ENCODE data around the gene EDA. TPM values are rescaled to one million over a fixed set of nuclear protein-coding genes. Genes with fewer than 3 reads are reported as not detected.

The EDA gene
- total RNA-seq, 1 donor from 2014 or later = 6.1 TPM

- DNase-seq (ENCODE audit: extremely low spot score in 2 of 2) = peak in 1 of 2 donors; percentile 58
- no peak overlapping the region for H3K4me3 ChIP-seq
- no peaks in the 10 kb centered on the region for H3K27me3 ChIP-seq
- H3K27ac ChIP-seq = no peak overlapping the region
- no peaks in the 10 kb centered on the region for H3K4me1 ChIP-seq
- H3K36me3 ChIP-seq = no peaks in the 10 kb centered on the region
- TF ChIP-seq POLR2A (IDR thresholded peaks at IDR 0.05) = no peak
- no peak for TF ChIP-seq CTCF (IDR thresholded peaks at IDR 0.05)
- no peak for TF ChIP-seq POLR2AphosphoS5 (IDR thresholded peaks at IDR 0.05; ENCODE audit: insufficient read depth in 1 of 2, low read depth in 1 of 2)
- no peaks in the 10 kb centered on the region for H3K9me3 ChIP-seq
- intact Hi-C loops (cut with DNase I) = no loop called here
Measured at GRCh38 chrX:70033348-70034051, 417.6 kb downstream of the EDA start.

- Histone ChIP-seq H3K9me3 (no peaks in the 10 kb centered on the region), H3K36me3 (no peaks in the 10 kb centered on the region), H3K4me3 (no peak overlapping the region), H3K27me3 (no peaks in the 10 kb centered on the region), H3K27ac (no peak overlapping the region), H3K4me1 (no peaks in the 10 kb centered on the region)
- TF ChIP-seq CTCF (IDR thresholded peaks at IDR 0.05) = no peak
- TF ChIP-seq POLR2AphosphoS5 (IDR thresholded peaks at IDR 0.05; ENCODE audit: insufficient read depth in 1 of 2, low read depth in 1 of 2) = no peak
- no peak for TF ChIP-seq POLR2A (IDR thresholded peaks at IDR 0.05)
- DNase-seq (ENCODE audit: extremely low spot score in 2 of 2) = peak in 1 of 2 donors; percentile 20
- intact Hi-C loops (cut with DNase I) = no loop called here
Measured at GRCh38 chrX:70034646-70035045, 418.7 kb downstream of the EDA start.

- Histone ChIP-seq H3K27ac (no peak overlapping the region), H3K36me3 (no peaks in the 10 kb centered on the region), H3K4me3 (no peak overlapping the region), H3K9me3 (no peaks in the 10 kb centered on the region), H3K4me1 (no peaks in the 10 kb centered on the region), H3K27me3 (no peaks in the 10 kb centered on the region)
- TF ChIP-seq POLR2A (IDR thresholded peaks at IDR 0.05) = no peak
- TF ChIP-seq POLR2AphosphoS5 (IDR thresholded peaks at IDR 0.05; ENCODE audit: insufficient read depth in 1 of 2, low read depth in 1 of 2) = no peak
- TF ChIP-seq CTCF (IDR thresholded peaks at IDR 0.05) = no peak
- DNase-seq (ENCODE audit: extremely low spot score in 2 of 2) = peak in 1 of 2 donors; percentile 69
- intact Hi-C loops (cut with DNase I) = no loop called here
Measured at GRCh38 chrX:70038515-70038914, 422.6 kb downstream of the EDA start.

- DNase-seq (ENCODE audit: extremely low spot score in 2 of 2) = peak in 1 of 2 donors; percentile 58
- Histone ChIP-seq H3K9me3 (no peaks in the 10 kb centered on the region), H3K36me3 (no peaks in the 10 kb centered on the region), H3K4me1 (no peaks in the 10 kb centered on the region), H3K27me3 (no peaks in the 10 kb centered on the region), H3K27ac (no peak overlapping the region), H3K4me3 (no peak overlapping the region)
- intact Hi-C loops (cut with DNase I) = no loop called here
- TF ChIP-seq POLR2AphosphoS5 (IDR thresholded peaks at IDR 0.05; ENCODE audit: insufficient read depth in 1 of 2, low read depth in 1 of 2) = no peak
- no peak for TF ChIP-seq POLR2A (IDR thresholded peaks at IDR 0.05)
- TF ChIP-seq CTCF (IDR thresholded peaks at IDR 0.05) = no peak
Measured at GRCh38 chrX:70038951-70039350, 423.0 kb downstream of the EDA start.

- intact Hi-C loops (cut with DNase I) = no loop called here
- no peak overlapping the region for H3K27ac ChIP-seq
- no peaks in the 10 kb centered on the region for H3K4me1 ChIP-seq
- no peaks in the 10 kb centered on the region for H3K9me3 ChIP-seq
- no peaks in the 10 kb centered on the region for H3K36me3 ChIP-seq
- no peaks in the 10 kb centered on the region for H3K27me3 ChIP-seq
- TF ChIP-seq POLR2AphosphoS5 (IDR thresholded peaks at IDR 0.05; ENCODE audit: insufficient read depth in 1 of 2, low read depth in 1 of 2) (no peak), CTCF (IDR thresholded peaks at IDR 0.05) (no peak), POLR2A (IDR thresholded peaks at IDR 0.05) (no peak)
- peak in 1 of 2 donors; percentile 37 for DNase-seq (ENCODE audit: extremely low spot score in 2 of 2)
- H3K4me3 ChIP-seq = no peak overlapping the region
Measured at GRCh38 chrX:70039758-70040157, 423.8 kb downstream of the EDA start.

Data from vagina (tissue), 2 donors.